SK-N-MC (cell line): Measurements from ENCODE around the gene KRTAP10-10.

ENCODE experiments used
- EZH2 ChIP-seq: fragments of 200-600 bp; sonication (generic); IDR thresholded peaks from one replicate; pipeline ENCODE4 v1.6.1; 2017; ENCODE audit warnings: antibody characterized with exemption
- POLR2AphosphoS5 ChIP-seq: IDR thresholded peaks from 2 replicates; pipeline ENCODE4 v1.6.1; 2012; ENCODE audit warnings: mild to moderate bottlenecking, low read depth, low read length, borderline replicate concordance

GRCh38 chr21:44657635-44658540, 20.7 kb downstream of the KRTAP10-10 start, which contains the start of gene KRTAP12-3:
- TF ChIP-seq EZH2, result no peak
- no peak for TF ChIP-seq POLR2AphosphoS5
